Brain microvascular endothelial cell (primary cell): ENCODE data around the gene ARHGEF12.
A peak's percentile ranks its signal among the peaks of the same experiment; 100 is the strongest.

Source experiments
- DNase-seq: peaks from one replicate; pipeline ENCODE4 v3.0.0-alpha.2; 2020
- H3K27ac ChIP-seq: fragments of 250-450 bp; sonication (Bioruptor Pico); 2 replicates; pipeline ENCODE4 v1.5.1; 2020; ENCODE audit warnings: mild to moderate bottlenecking, moderate library complexity
- H3K27me3 ChIP-seq: fragments of 250-450 bp; sonication (Bioruptor Pico); replicated peaks from 2 replicates; pipeline ENCODE4 v1.5.1; 2020; ENCODE audit warnings: mild to moderate bottlenecking
- H3K36me3 ChIP-seq: fragments of 250-450 bp; sonication (Bioruptor Pico); replicated peaks from 2 replicates; pipeline ENCODE4 v1.5.1; 2020; ENCODE audit warnings: mild to moderate bottlenecking
- H3K4me3 ChIP-seq: 2 replicates; pipeline ENCODE4 v1.5.1; 2011; ENCODE audit warnings: low read depth, mild to moderate bottlenecking, control low read depth, low read length, moderate library complexity
- in situ Hi-C: cut with HindIII; loops from 2 replicates; pipeline ENCODE4 v1.10.0; 2017; ENCODE audit warnings: low sequenced_read_pairs, low pct_ligation_motif_present
- TF ChIP-seq, protein P1 (sequence below): IDR thresholded peaks from 2 replicates; pipeline ENCODE4 v1.5.1; 2011; ENCODE audit warnings: low read depth, mild to moderate bottlenecking, moderate library complexity, low read length, control low read depth, inconsistent platforms; ENCODE audit errors: missing control alignments

The ARHGEF12 gene

DNA sequence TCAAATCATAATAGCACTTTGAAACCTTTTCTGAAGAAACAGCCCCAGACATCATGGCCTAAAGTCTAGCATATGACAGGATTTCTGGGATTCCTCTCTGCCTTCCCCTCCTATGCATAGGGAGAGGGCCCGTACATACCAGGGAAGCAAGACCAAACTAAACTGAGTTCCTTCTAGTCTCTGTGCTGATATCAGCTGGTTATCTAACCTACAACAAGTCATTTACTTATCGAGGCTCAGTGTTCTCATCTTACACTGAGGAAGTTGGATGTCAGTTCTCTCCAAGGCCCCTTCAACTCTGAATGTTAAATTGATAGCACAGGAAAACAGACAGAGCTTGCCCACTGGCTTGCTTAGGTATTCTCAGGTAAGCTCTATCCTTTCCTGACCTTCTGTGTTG, 158.4 kb downstream of the ARHGEF12 start:
- Histone ChIP-seq H3K36me3 (peaks cover 3% of the 10 kb centered on the region), H3K27me3 (no peaks in the 10 kb centered on the region), H3K4me3 (no peak overlapping the region), H3K27ac (no peak overlapping the region)
- no peak for DNase-seq
- in situ Hi-C loops: no loop called here
- TF ChIP-seq, protein P1, sequence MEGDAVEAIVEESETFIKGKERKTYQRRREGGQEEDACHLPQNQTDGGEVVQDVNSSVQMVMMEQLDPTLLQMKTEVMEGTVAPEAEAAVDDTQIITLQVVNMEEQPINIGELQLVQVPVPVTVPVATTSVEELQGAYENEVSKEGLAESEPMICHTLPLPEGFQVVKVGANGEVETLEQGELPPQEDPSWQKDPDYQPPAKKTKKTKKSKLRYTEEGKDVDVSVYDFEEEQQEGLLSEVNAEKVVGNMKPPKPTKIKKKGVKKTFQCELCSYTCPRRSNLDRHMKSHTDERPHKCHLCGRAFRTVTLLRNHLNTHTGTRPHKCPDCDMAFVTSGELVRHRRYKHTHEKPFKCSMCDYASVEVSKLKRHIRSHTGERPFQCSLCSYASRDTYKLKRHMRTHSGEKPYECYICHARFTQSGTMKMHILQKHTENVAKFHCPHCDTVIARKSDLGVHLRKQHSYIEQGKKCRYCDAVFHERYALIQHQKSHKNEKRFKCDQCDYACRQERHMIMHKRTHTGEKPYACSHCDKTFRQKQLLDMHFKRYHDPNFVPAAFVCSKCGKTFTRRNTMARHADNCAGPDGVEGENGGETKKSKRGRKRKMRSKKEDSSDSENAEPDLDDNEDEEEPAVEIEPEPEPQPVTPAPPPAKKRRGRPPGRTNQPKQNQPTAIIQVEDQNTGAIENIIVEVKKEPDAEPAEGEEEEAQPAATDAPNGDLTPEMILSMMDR: no peak

DNA sequence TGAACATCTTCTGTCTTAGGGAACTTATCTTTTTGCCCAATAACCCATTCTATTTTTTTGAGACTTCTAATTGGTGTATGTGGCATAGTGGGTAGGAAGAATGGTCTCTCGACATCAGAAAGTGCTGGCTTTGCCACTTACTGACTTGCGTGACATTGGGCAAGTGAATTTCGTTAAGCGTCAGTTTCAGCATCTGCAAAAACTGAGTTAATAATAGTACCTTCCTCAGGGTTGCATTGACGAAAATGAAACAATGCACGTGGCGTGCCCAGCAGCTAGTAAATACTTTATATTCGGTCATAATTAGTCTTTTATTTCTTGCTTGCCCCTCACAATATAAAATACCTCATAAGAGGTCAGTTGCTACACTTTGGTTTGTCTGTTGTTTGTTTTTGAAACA, 162.9 kb downstream of the ARHGEF12 start:
- no peak overlapping the region for H3K27ac ChIP-seq
- DNase-seq: no peak
- H3K27me3 ChIP-seq: no peaks in the 10 kb centered on the region
- TF ChIP-seq, protein P1: no peak
- in situ Hi-C loops: no loop called here
- H3K4me3 ChIP-seq: no peak overlapping the region
- H3K36me3 ChIP-seq: peaks cover 3% of the 10 kb centered on the region

DNA sequence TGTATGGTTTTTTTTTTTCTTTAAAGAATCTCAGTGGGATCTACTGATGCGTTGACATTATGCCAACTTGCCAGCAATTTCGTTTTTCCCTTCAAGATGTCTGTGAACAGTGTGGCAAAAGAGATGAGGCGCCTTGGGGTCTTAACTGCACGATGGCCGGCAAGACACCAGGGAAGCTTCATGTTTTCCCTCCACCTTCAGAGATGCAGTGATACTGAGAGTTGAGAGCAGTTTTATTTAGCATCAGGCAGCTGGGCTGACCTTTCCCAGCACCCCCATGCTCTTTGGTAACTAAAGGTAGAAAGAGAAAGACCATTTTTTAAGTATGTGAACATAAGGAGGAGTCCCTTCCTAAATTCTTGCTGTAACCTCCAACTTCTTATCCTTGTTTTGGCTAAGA, 163.6 kb downstream of the ARHGEF12 start:
- H3K27me3 ChIP-seq: no peaks in the 10 kb centered on the region
- peaks cover 3% of the 10 kb centered on the region for H3K36me3 ChIP-seq
- DNase-seq: no peak
- H3K27ac ChIP-seq: no peak overlapping the region
- no peak overlapping the region for H3K4me3 ChIP-seq
- TF ChIP-seq, protein P1: no peak
- in situ Hi-C loops: loop anchor here (25.0 kb wide), 1 partner anchor 187 kb away; no protein-coding TSS in a partner anchor

DNA sequence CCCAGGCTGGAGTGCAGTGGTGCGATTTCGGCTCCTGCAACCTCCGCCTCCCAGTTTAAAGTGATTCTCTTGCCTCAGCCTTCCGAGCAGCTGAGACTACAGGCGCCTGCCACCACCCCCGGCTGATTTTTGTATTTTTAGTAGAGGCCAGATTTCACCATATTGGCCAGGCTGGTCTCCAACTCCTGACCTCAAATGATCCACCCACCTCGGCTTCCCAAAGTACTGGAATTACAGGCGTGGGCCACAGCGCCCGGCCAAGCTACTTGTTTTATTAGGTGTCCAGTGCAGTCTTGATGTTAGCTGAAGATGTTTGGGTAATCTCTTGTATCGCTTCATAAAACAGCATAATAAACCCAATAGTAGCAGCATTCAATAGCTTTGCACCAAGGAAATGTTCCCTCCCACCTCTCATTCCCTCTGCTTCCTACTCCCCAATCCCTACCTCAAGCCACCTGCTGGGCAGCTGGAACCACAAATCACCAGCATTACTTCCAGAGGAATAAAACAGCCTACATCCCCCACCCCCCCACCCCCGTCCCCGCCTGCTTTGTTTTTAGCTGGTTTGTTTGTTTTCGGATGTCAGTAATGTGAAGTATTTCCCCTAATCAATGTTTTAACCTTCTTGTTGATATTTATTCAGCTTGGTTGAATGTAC, 164.3 kb downstream of the ARHGEF12 start:
- TF ChIP-seq, protein P1: peak; percentile 10
- Histone ChIP-seq H3K27ac (no peak overlapping the region), H3K36me3 (peaks cover under 1% of the 10 kb centered on the region), H3K27me3 (no peaks in the 10 kb centered on the region), H3K4me3 (no peak overlapping the region)
- in situ Hi-C loops: loop anchor here (25.0 kb wide), 1 partner anchor 187 kb away; no protein-coding TSS in a partner anchor
- DNase-seq: no peak

DNA sequence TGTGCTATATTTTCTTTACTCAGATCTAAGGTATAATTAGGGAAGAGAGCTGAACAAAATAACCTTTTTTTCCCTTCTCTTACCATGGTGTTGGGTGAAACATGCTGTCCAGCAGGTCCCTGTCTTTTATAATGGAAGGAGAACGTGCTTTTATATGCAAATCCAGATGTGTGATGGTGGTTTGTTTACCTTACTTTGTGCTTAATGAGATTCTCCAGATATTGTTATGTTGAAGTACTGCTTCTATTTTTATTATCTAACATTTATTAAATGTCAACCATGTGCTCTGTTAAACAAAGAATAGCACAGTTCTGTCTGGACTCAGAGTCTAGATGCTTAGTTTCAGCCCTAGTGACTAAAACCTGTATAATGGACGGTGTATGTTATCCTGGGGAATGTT, 165.2 kb downstream of the ARHGEF12 start:
- TF ChIP-seq, protein P1: no peak
- H3K4me3 ChIP-seq: no peak overlapping the region
- in situ Hi-C loops: loop anchor here (25.0 kb wide), 1 partner anchor 186 kb away; no protein-coding TSS in a partner anchor
- H3K27ac ChIP-seq: no peak overlapping the region
- H3K36me3 ChIP-seq: no peaks in the 10 kb centered on the region
- no peak for DNase-seq
- H3K27me3 ChIP-seq: peaks cover under 1% of the 10 kb centered on the region
